HEK293 (cell line): ENCODE data around the gene DENND10.

ENCODE experiments used
- CTCF ChIA-PET: fragments of 350-600 bp; formaldehyde crosslinking; extraction: SDS; loops from one replicate; lab custom pipeline; 2021; ENCODE audit warnings: antibody characterized with exemption; lab: Yijun Ruan, JAX
- POLR2A ChIA-PET: fragments of 300-600 bp; formaldehyde crosslinking; extraction: SDS; loops from one replicate; lab custom pipeline; 2020; ENCODE audit warnings: antibody characterized with exemption, inconsistent platforms; lab: Yijun Ruan, JAX
- H3K27ac ChIP-seq: fragments of 200-500 bp; sonication (Bioruptor generic); 2 replicates; pipeline ENCODE4 v1.5.1; 2014; ENCODE audit warnings: low read depth, low read length, control low read depth, inconsistent platforms; ENCODE audit errors: extremely low read depth
- H3K36me3 ChIP-seq, 2 experiments: fragments of 200-500 bp in 1 of 2; sonication (Bioruptor generic) in 1 of 2; 1 replicate in 1 of 2; 2 replicates in 1 of 2; pipeline ENCODE4 v1.5.1; 2014 to 2017; ENCODE audit warnings: inconsistent platforms in 2 of 2, low read length in 2 of 2; ENCODE audit not compliant: control insufficient read depth in 2 of 2, insufficient read depth in 1 of 2
- H3K4me1 ChIP-seq: fragments of 200-500 bp; sonication (Bioruptor generic); 2 replicates; pipeline ENCODE4 v1.5.1; 2014; ENCODE audit warnings: mild to moderate bottlenecking, low read length, inconsistent platforms; ENCODE audit not compliant: control insufficient read depth, insufficient read depth
- H3K4me3 ChIP-seq: 2 replicates; pipeline ENCODE4 v1.5.1; 2011; ENCODE audit warnings: low read depth, mild to moderate bottlenecking, control low read depth, low read length, moderate library complexity
- H3K9me3 ChIP-seq: fragments of 200-500 bp; sonication (Bioruptor generic); 2 replicates; pipeline ENCODE4 v1.5.1; 2014; ENCODE audit warnings: low read depth, low read length, inconsistent platforms; ENCODE audit not compliant: control insufficient read depth, insufficient read depth
- KLF10 ChIP-seq: fragments of 450-650 bp; IDR thresholded peaks from 2 replicates; pipeline ENCODE4 v1.5.1; 2018; ENCODE audit warnings: missing biosample characterization, mild to moderate bottlenecking, missing genetic modification characterization
- SP2 ChIP-seq: fragments of 450-650 bp; formaldehyde crosslinking; IDR thresholded peaks from 2 replicates; pipeline ENCODE4 v1.5.1; 2016; ENCODE audit warnings: missing biosample characterization, missing genetic modification characterization
- ZBTB17 ChIP-seq: fragments of 450-650 bp; formaldehyde crosslinking; IDR thresholded peaks from 2 replicates; pipeline ENCODE4 v1.5.1; 2016; ENCODE audit warnings: missing biosample characterization, missing genetic modification characterization
- ZNF658 ChIP-seq: fragments of 450-650 bp; formaldehyde crosslinking; IDR thresholded peaks from 2 replicates; pipeline ENCODE4; 2016; ENCODE audit warnings: missing biosample characterization, missing genetic modification characterization
- ZNF664 ChIP-seq: fragments of 450-650 bp; formaldehyde crosslinking; IDR thresholded peaks from 2 replicates; pipeline ENCODE4 v1.5.1; 2016; ENCODE audit warnings: missing biosample characterization, missing genetic modification characterization
- ZNF785 ChIP-seq: fragments of 450-650 bp; formaldehyde crosslinking; IDR thresholded peaks from 2 replicates; pipeline ENCODE4 v1.5.1; 2016; ENCODE audit warnings: missing biosample characterization, missing genetic modification characterization
- ZNF843 ChIP-seq: fragments of 450-650 bp; formaldehyde crosslinking; IDR thresholded peaks from 2 replicates; pipeline ENCODE4 v1.5.1; 2016; ENCODE audit warnings: missing biosample characterization, missing genetic modification characterization
- ZSCAN23 ChIP-seq: fragments of 450-650 bp; formaldehyde crosslinking; IDR thresholded peaks from 2 replicates; pipeline ENCODE4 v1.5.1; 2016; ENCODE audit warnings: missing biosample characterization, missing genetic modification characterization
- TF ChIP-seq, protein P1 (sequence below): fragments of 450-650 bp; formaldehyde crosslinking; IDR thresholded peaks from 2 replicates; pipeline ENCODE4 v1.5.1; 2016; ENCODE audit warnings: missing biosample characterization, missing genetic modification characterization
- TF ChIP-seq, protein P2 (sequence below): fragments of 450-650 bp; formaldehyde crosslinking; IDR thresholded peaks from 2 replicates; pipeline ENCODE4 v1.5.1; 2016; ENCODE audit warnings: missing biosample characterization, missing genetic modification characterization, borderline replicate concordance
- TF ChIP-seq, protein P3 (sequence below): fragments of 450-650 bp; formaldehyde crosslinking; IDR thresholded peaks from 2 replicates; pipeline ENCODE4 v1.5.1; 2016; ENCODE audit warnings: missing biosample characterization, missing genetic modification characterization
- TF ChIP-seq, protein P4 (sequence below): fragments of 450-650 bp; formaldehyde crosslinking; conservative IDR thresholded peaks from 2 replicates; pipeline ENCODE4 v1.5.1; 2016; ENCODE audit warnings: low read depth, missing biosample characterization, missing genetic modification characterization
- TF ChIP-seq, protein P5 (sequence below): fragments of 450-650 bp; formaldehyde crosslinking; IDR thresholded peaks from 2 replicates; pipeline ENCODE4 v1.5.1; 2016; ENCODE audit warnings: missing biosample characterization, missing genetic modification characterization, borderline replicate concordance
- TF ChIP-seq, protein P6 (sequence below): fragments of 450-650 bp; formaldehyde crosslinking; IDR thresholded peaks from 2 replicates; pipeline ENCODE4 v1.5.1; 2017; ENCODE audit warnings: missing biosample characterization, missing genetic modification characterization
- TF ChIP-seq, protein P7 (sequence below): fragments of 450-650 bp; formaldehyde crosslinking; IDR thresholded peaks from 2 replicates; pipeline ENCODE4 v1.5.1; 2016; ENCODE audit warnings: missing biosample characterization, missing genetic modification characterization
- TF ChIP-seq, protein P8 (sequence below): fragments of 450-650 bp; formaldehyde crosslinking; IDR thresholded peaks from 2 replicates; pipeline ENCODE4 v1.5.1; 2016; ENCODE audit warnings: missing biosample characterization, missing genetic modification characterization

DENND10 gene

DNA sequence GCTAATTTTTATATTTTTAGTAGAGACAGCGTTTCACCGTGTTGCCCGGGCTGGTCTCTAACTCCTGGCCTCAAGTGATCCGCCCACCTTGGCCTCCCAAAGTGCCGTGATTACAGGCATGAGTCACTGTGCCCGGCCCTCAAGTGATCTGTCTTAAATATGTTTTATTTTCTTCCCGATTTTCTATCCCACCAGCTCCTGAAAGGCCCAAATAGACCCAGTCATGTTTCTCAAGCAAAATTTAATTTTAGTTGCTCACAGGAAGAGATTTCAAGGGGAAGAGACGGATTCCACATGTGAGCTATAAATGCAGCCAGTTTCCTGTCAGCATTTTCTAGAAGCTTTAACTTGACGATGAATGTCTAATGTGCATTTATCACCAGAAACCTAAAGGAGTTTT is 12.0 kb downstream of the DENND10 start (continued):
- TF ChIP-seq, protein P1, sequence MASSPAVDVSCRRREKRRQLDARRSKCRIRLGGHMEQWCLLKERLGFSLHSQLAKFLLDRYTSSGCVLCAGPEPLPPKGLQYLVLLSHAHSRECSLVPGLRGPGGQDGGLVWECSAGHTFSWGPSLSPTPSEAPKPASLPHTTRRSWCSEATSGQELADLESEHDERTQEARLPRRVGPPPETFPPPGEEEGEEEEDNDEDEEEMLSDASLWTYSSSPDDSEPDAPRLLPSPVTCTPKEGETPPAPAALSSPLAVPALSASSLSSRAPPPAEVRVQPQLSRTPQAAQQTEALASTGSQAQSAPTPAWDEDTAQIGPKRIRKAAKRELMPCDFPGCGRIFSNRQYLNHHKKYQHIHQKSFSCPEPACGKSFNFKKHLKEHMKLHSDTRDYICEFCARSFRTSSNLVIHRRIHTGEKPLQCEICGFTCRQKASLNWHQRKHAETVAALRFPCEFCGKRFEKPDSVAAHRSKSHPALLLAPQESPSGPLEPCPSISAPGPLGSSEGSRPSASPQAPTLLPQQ (tag by site-specific recombination) = no peak
- TF ChIP-seq KLF10 (no peak), SP2 (tag by site-specific recombination) (no peak)
- TF ChIP-seq, all 188 proteins: peak for 0

DNA sequence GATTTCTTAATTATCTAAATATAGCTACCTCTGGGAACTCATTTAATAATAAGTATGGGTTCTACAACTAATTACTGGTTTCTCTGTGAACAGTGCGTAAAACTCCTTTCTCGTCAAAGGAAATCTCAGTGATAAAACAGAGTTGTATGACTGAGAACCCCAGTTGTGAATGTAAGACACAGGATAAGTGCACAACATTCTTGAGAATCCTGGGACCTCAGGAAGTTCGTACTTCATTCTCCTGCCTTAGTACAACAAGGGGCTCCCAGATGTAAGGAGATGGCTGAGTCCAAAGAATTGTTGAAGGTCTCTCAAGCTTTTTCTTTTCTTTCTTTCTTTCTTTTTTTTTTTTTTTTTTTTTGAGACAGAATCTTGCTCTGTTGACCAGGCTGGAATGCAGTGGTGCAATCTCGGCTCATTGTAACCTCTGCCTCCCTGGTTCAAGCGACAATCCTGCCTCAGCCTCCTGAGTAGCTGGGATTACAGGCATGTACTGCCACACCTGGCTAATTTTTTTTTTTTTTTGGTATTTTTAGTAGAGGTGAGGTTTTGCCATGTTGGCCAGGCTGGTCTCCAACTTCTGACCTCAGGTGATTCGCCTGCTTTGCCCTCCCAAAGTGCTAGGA is 12.5 kb downstream of the DENND10 start:
- Histone ChIP-seq H3K4me3 (no peak overlapping the region), H3K27ac (no peak overlapping the region), H3K9me3 (no peaks in the 10 kb centered on the region), H3K4me1 (no peaks in the 10 kb centered on the region)
- ChIA-PET POLR2A (interaction anchor here (0.6 kb wide), 1 partner anchor 60 kb away, joined by 3 read pairs; no protein-coding TSS in a partner anchor), CTCF (no interaction called here)
- TF ChIP-seq ZNF658 (tag by site-specific recombination) = no peak
- no peak for TF ChIP-seq ZNF664
- TF ChIP-seq ZBTB17 (tag by site-specific recombination) = no peak
- TF ChIP-seq ZNF843 (tag by site-specific recombination) = no peak
- TF ChIP-seq, protein P2, sequence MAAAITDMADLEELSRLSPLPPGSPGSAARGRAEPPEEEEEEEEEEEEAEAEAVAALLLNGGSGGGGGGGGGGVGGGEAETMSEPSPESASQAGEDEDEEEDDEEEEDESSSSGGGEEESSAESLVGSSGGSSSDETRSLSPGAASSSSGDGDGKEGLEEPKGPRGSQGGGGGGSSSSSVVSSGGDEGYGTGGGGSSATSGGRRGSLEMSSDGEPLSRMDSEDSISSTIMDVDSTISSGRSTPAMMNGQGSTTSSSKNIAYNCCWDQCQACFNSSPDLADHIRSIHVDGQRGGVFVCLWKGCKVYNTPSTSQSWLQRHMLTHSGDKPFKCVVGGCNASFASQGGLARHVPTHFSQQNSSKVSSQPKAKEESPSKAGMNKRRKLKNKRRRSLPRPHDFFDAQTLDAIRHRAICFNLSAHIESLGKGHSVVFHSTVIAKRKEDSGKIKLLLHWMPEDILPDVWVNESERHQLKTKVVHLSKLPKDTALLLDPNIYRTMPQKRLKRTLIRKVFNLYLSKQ (tag by site-specific recombination) = no peak
- TF ChIP-seq, protein P3, sequence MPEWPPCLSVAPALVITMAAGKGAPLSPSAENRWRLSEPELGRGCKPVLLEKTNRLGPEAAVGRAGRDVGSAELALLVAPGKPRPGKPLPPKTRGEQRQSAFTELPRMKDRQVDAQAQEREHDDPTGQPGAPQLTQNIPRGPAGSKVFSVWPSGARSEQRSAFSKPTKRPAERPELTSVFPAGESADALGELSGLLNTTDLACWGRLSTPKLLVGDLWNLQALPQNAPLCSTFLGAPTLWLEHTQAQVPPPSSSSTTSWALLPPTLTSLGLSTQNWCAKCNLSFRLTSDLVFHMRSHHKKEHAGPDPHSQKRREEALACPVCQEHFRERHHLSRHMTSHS (tag by site-specific recombination) = no peak
- TF ChIP-seq, protein P4, sequence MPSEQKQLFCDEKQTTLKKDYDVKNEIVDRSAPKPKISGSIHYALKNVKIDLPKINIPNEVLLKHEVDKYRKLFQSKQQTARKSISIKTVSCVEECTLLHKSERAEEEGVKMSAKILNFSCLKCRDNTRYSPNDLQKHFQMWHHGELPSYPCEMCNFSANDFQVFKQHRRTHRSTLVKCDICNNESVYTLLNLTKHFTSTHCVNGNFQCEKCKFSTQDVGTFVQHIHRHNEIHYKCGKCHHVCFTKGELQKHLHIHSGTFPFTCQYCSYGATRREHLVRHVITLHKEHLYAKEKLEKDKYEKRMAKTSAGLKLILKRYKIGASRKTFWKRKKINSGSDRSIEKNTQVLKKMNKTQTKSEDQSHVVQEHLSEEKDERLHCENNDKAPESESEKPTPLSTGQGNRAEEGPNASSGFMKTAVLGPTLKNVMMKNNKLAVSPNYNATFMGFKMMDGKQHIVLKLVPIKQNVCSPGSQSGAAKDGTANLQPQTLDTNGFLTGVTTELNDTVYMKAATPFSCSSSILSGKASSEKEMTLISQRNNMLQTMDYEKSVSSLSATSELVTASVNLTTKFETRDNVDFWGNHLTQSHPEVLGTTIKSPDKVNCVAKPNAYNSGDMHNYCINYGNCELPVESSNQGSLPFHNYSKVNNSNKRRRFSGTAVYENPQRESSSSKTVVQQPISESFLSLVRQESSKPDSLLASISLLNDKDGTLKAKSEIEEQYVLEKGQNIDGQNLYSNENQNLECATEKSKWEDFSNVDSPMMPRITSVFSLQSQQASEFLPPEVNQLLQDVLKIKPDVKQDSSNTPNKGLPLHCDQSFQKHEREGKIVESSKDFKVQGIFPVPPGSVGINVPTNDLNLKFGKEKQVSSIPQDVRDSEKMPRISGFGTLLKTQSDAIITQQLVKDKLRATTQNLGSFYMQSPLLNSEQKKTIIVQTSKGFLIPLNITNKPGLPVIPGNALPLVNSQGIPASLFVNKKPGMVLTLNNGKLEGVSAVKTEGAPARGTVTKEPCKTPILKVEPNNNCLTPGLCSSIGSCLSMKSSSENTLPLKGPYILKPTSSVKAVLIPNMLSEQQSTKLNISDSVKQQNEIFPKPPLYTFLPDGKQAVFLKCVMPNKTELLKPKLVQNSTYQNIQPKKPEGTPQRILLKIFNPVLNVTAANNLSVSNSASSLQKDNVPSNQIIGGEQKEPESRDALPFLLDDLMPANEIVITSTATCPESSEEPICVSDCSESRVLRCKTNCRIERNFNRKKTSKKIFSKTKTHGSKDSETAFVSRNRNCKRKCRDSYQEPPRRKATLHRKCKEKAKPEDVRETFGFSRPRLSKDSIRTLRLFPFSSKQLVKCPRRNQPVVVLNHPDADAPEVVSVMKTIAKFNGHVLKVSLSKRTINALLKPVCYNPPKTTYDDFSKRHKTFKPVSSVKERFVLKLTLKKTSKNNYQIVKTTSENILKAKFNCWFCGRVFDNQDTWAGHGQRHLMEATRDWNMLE (tag by site-specific recombination) = no peak
- TF ChIP-seq, protein P5, sequence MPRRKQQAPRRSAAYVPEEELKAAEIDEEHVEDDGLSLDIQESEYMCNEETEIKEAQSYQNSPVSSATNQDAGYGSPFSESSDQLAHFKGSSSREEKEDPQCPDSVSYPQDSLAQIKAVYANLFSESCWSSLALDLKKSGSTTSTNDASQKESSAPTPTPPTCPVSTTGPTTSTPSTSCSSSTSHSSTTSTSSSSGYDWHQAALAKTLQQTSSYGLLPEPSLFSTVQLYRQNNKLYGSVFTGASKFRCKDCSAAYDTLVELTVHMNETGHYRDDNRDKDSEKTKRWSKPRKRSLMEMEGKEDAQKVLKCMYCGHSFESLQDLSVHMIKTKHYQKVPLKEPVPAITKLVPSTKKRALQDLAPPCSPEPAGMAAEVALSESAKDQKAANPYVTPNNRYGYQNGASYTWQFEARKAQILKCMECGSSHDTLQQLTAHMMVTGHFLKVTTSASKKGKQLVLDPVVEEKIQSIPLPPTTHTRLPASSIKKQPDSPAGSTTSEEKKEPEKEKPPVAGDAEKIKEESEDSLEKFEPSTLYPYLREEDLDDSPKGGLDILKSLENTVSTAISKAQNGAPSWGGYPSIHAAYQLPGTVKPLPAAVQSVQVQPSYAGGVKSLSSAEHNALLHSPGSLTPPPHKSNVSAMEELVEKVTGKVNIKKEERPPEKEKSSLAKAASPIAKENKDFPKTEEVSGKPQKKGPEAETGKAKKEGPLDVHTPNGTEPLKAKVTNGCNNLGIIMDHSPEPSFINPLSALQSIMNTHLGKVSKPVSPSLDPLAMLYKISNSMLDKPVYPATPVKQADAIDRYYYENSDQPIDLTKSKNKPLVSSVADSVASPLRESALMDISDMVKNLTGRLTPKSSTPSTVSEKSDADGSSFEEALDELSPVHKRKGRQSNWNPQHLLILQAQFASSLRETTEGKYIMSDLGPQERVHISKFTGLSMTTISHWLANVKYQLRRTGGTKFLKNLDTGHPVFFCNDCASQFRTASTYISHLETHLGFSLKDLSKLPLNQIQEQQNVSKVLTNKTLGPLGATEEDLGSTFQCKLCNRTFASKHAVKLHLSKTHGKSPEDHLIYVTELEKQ (tag by site-specific recombination) = no peak
- TF ChIP-seq, protein P6, sequence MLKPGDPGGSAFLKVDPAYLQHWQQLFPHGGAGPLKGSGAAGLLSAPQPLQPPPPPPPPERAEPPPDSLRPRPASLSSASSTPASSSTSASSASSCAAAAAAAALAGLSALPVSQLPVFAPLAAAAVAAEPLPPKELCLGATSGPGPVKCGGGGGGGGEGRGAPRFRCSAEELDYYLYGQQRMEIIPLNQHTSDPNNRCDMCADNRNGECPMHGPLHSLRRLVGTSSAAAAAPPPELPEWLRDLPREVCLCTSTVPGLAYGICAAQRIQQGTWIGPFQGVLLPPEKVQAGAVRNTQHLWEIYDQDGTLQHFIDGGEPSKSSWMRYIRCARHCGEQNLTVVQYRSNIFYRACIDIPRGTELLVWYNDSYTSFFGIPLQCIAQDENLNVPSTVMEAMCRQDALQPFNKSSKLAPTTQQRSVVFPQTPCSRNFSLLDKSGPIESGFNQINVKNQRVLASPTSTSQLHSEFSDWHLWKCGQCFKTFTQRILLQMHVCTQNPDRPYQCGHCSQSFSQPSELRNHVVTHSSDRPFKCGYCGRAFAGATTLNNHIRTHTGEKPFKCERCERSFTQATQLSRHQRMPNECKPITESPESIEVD (tag by site-specific recombination) = no peak
- TF ChIP-seq, protein P7, sequence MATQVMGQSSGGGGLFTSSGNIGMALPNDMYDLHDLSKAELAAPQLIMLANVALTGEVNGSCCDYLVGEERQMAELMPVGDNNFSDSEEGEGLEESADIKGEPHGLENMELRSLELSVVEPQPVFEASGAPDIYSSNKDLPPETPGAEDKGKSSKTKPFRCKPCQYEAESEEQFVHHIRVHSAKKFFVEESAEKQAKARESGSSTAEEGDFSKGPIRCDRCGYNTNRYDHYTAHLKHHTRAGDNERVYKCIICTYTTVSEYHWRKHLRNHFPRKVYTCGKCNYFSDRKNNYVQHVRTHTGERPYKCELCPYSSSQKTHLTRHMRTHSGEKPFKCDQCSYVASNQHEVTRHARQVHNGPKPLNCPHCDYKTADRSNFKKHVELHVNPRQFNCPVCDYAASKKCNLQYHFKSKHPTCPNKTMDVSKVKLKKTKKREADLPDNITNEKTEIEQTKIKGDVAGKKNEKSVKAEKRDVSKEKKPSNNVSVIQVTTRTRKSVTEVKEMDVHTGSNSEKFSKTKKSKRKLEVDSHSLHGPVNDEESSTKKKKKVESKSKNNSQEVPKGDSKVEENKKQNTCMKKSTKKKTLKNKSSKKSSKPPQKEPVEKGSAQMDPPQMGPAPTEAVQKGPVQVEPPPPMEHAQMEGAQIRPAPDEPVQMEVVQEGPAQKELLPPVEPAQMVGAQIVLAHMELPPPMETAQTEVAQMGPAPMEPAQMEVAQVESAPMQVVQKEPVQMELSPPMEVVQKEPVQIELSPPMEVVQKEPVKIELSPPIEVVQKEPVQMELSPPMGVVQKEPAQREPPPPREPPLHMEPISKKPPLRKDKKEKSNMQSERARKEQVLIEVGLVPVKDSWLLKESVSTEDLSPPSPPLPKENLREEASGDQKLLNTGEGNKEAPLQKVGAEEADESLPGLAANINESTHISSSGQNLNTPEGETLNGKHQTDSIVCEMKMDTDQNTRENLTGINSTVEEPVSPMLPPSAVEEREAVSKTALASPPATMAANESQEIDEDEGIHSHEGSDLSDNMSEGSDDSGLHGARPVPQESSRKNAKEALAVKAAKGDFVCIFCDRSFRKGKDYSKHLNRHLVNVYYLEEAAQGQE = no peak
- no peak for TF ChIP-seq ZSCAN23
- TF ChIP-seq ZNF785 (tag by site-specific recombination) = no peak
- TF ChIP-seq, protein P8, sequence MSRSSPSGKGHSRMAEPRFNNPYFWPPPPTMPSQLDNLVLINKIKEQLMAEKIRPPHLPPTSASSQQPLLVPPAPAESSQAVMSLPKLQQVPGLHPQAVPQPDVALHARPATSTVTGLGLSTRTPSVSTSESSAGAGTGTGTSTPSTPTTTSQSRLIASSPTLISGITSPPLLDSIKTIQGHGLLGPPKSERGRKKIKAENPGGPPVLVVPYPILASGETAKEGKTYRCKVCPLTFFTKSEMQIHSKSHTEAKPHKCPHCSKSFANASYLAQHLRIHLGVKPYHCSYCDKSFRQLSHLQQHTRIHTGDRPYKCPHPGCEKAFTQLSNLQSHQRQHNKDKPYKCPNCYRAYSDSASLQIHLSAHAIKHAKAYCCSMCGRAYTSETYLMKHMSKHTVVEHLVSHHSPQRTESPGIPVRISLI = no peak
- TF ChIP-seq, all 188 proteins: peak for 0
- H3K36me3 ChIP-seq = peaks cover 69 to 70% of the 10 kb centered on the region in 2 experiments
